WTC11 (cell line): ENCODE measurements around the gene IL17RA. TPM values are rescaled to one million over a fixed set of nuclear protein-coding genes. Genes with fewer than 3 reads are reported as not detected.
A peak's percentile ranks its signal among the peaks of the same experiment; 100 is the strongest.

Experiments used
- ATAC-seq: fragments of 200-7000 bp; cut with Tn5 transposase; 2 replicates; pipeline ENCODE4 v1.10.0; 2021; ENCODE audit warnings: mild to moderate bottlenecking, moderate library complexity
- CTCF ChIA-PET: fragments of 300-600 bp; sonication (Branson Sonifier 250); formaldehyde crosslinking; loops from one replicate; lab custom pipeline; 2021; ENCODE audit warnings: antibody characterized with exemption; lab: Charles Lee
- POLR2A ChIA-PET: fragments of 350-600 bp; sonication (Branson Sonifier 250); formaldehyde crosslinking; loops from one replicate; lab custom pipeline; 2021; ENCODE audit warnings: antibody characterized with exemption; lab: Charles Lee
- DNase-seq: peaks from one replicate; pipeline ENCODE4 v3.0.0; 2021; ENCODE audit warnings: low spot score
- H3K27ac Mint-ChIP-seq: 2 replicates; pipeline ENCODE4 v1.8.0; 2021; ENCODE audit warnings: mixed read lengths
- H3K27me3 Mint-ChIP-seq: 2 replicates; pipeline ENCODE4 v1.8.0; 2021; ENCODE audit warnings: low read depth, mild to moderate bottlenecking, moderate library complexity, mixed read lengths
- H3K36me3 Mint-ChIP-seq: 2 replicates; pipeline ENCODE4 v1.8.0; 2021; ENCODE audit warnings: mixed read lengths
- H3K4me1 Mint-ChIP-seq: 2 replicates; pipeline ENCODE4 v1.8.0; 2022; ENCODE audit warnings: mixed read lengths
- H3K4me3 Mint-ChIP-seq: 2 replicates; pipeline ENCODE4 v1.8.0; 2021; ENCODE audit warnings: mild to moderate bottlenecking, moderate library complexity, mixed read lengths
- H3K9me3 Mint-ChIP-seq: 2 replicates; pipeline ENCODE4 v1.8.0; 2021; ENCODE audit warnings: mixed read lengths
- CBFB ChIP-seq: sonication (generic); formaldehyde crosslinking; IDR thresholded peaks from 2 replicates; pipeline ENCODE4 v1.8.1; 2022; ENCODE audit warnings: mild to moderate bottlenecking, low read depth, missing genetic modification reagents
- CDX4 ChIP-seq: fragments of 250-450 bp; sonication (Bioruptor Pico); IDR thresholded peaks from 2 replicates; pipeline ENCODE4 v1.9.0; 2021; ENCODE audit warnings: moderate library complexity, mild to moderate bottlenecking, inconsistent platforms, borderline replicate concordance
- CTCF ChIP-seq: fragments of 200-600 bp; IDR thresholded peaks from 2 replicates; pipeline ENCODE4 v1.8.0; 2022; ENCODE audit warnings: antibody characterized with exemption
- EMX1 ChIP-seq: fragments of 250-450 bp; sonication (Bioruptor Pico); IDR thresholded peaks from 2 replicates; pipeline ENCODE4 v1.8.0; 2021; ENCODE audit warnings: mild to moderate bottlenecking
- ERG ChIP-seq: fragments of 250-450 bp; sonication (Bioruptor Pico); IDR thresholded peaks from 2 replicates; pipeline ENCODE4 v1.8.0; 2021; ENCODE audit warnings: mild to moderate bottlenecking
- ESRRA ChIP-seq: sonication (generic); formaldehyde crosslinking; IDR thresholded peaks from 2 replicates; pipeline ENCODE4 v1.8.1; 2022; ENCODE audit warnings: mild to moderate bottlenecking, missing genetic modification reagents, borderline replicate concordance
- FOXJ3 ChIP-seq: sonication (generic); formaldehyde crosslinking; IDR thresholded peaks from 2 replicates; pipeline ENCODE4 v1.9.0; 2021; ENCODE audit warnings: missing genetic modification reagents, mild to moderate bottlenecking, borderline replicate concordance
- FOXK1 ChIP-seq: sonication (generic); formaldehyde crosslinking; IDR thresholded peaks from 2 replicates; pipeline ENCODE4 v1.8.0; 2022; ENCODE audit warnings: mild to moderate bottlenecking, moderate library complexity, missing genetic modification reagents
- GRHL2 ChIP-seq: fragments of 250-450 bp; sonication (Bioruptor Pico); IDR thresholded peaks from 2 replicates; pipeline ENCODE4 v1.8.0; 2022; ENCODE audit warnings: mild to moderate bottlenecking, moderate library complexity; ENCODE audit not compliant: insufficient replicate concordance, severe bottlenecking
- IRF1 ChIP-seq: sonication (generic); formaldehyde crosslinking; IDR thresholded peaks from 2 replicates; pipeline ENCODE4 v1.8.0; 2023; ENCODE audit warnings: missing genetic modification reagents
- NFATC4 ChIP-seq: fragments of 250-450 bp; sonication (Bioruptor Pico); IDR thresholded peaks from 2 replicates; pipeline ENCODE4 v1.9.0; 2021; ENCODE audit warnings: mild to moderate bottlenecking
- NFE2L1 ChIP-seq: sonication (generic); formaldehyde crosslinking; IDR thresholded peaks from 2 replicates; pipeline ENCODE4 v1.8.1; 2023; ENCODE audit warnings: missing genetic modification reagents
- SMAD4 ChIP-seq: sonication (generic); formaldehyde crosslinking; IDR thresholded peaks from 2 replicates; pipeline ENCODE4 v1.8.0; 2022; ENCODE audit warnings: mild to moderate bottlenecking, missing genetic modification reagents
- SP1 ChIP-seq: sonication (generic); formaldehyde crosslinking; conservative IDR thresholded peaks from 2 replicates; pipeline ENCODE4 v1.8.1; 2022; ENCODE audit warnings: missing genetic modification reagents
- TCF7 ChIP-seq: sonication (generic); formaldehyde crosslinking; IDR thresholded peaks from 2 replicates; pipeline ENCODE4 v1.8.0; 2022; ENCODE audit warnings: mild to moderate bottlenecking, low read depth, missing genetic modification reagents, moderate library complexity
- ZNF121 ChIP-seq: sonication (generic); formaldehyde crosslinking; IDR thresholded peaks from 2 replicates; pipeline ENCODE4 v1.8.0; 2023; ENCODE audit warnings: missing genetic modification reagents
- ZNF281 ChIP-seq: sonication (generic); formaldehyde crosslinking; IDR thresholded peaks from 2 replicates; pipeline ENCODE4 v1.8.0; 2023; ENCODE audit warnings: mild to moderate bottlenecking, missing genetic modification reagents
- ZNF396 ChIP-seq: fragments of 250-450 bp; sonication (Bioruptor Pico); IDR thresholded peaks from 2 replicates; pipeline ENCODE4 v1.8.0; 2021; ENCODE audit warnings: mild to moderate bottlenecking, moderate library complexity, borderline replicate concordance
- ZNF416 ChIP-seq: fragments of 250-450 bp; sonication (Bioruptor Pico); IDR thresholded peaks from 2 replicates; pipeline ENCODE4 v1.9.0; 2021; ENCODE audit warnings: mild to moderate bottlenecking, inconsistent platforms
- ZNF671 ChIP-seq: fragments of 250-450 bp; sonication (Bioruptor Pico); IDR thresholded peaks from 2 replicates; pipeline ENCODE4 v1.8.0; 2021; ENCODE audit warnings: mild to moderate bottlenecking
- total RNA-seq: library from RNA; stranded (reverse); gene quantifications from 3 replicates; pipeline ENCODE4 v1.2.3, GENCODE V29; 2021
- TF ChIP-seq, protein P1 (sequence below): sonication (generic); formaldehyde crosslinking; conservative IDR thresholded peaks from 2 replicates; pipeline ENCODE4 v1.8.1; 2022; ENCODE audit warnings: mild to moderate bottlenecking, missing genetic modification reagents
- TF ChIP-seq, protein P2 (sequence below): sonication (generic); formaldehyde crosslinking; IDR thresholded peaks from 2 replicates; pipeline ENCODE4 v1.8.1; 2023; ENCODE audit warnings: mild to moderate bottlenecking, missing genetic modification reagents, moderate library complexity

The IL17RA gene
- total RNA-seq, 1 experiment from 2014 or later, result 7.9 TPM

DNA sequence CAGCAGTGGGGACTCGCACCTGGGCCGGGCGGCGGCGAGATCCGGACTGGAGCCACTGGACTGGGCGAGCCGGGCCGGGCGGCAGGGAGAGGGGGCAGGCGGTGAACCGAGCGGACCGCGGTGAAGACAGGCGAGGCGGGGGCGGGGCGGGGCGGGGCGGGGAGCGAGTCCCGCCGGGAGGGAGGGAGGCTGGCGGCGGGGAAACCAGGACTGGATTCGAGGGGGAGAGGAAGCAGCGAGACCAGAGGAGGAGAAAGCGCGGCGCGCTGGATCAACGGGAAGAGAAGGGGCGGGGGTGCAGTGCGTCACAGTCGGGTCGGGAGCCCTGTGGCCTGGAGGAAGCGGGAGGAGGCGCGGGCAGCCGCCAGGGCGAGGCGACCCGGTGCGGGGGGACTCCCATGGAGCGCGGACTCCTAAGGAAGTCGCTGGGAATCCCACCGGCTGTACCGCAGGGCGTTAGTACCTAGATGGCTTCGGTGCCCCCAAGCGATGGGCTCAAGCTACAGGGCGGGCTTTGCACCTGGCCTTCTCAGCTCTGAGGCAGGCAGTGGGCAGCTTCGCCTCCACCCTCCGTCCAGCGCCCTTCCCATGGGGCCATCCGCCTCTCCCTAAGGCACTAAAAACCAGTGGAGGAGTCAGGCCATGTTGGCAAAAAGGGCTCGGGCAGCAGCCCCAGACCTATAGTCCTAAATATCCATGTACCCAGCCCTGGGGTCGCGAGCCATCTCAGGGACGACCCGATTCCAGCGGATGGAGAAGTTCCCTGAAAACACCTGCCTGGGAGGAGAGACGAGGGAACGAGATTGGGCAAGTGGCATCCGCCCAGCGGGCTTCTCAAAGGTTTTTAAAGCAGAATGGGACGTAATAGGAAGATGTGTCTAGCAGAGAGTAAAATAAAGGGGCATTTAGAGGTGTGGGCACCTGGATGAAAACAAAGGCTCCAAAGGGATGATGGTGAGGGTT, 36.7 kb downstream of the IL17RA start, which contains the start of gene TMEM121B (continued):
- TF ChIP-seq ZNF281 (CRISPR knock-in tag) (no peak), ERG (CRISPR knock-in tag) (no peak), FOXJ3 (CRISPR knock-in tag) (no peak), SP1 (CRISPR knock-in tag) (peak; percentile 61; the same call in 1 of the 2 replicates), NFE2L1 (CRISPR knock-in tag) (no peak), FOXK1 (CRISPR knock-in tag) (peak; percentile 58; the same call in 1 of the 2 replicates), SMAD4 (CRISPR knock-in tag) (no peak), ZNF671 (CRISPR knock-in tag) (no peak), ZNF416 (CRISPR knock-in tag) (no peak), ZNF121 (CRISPR knock-in tag) (no peak)

DNA sequence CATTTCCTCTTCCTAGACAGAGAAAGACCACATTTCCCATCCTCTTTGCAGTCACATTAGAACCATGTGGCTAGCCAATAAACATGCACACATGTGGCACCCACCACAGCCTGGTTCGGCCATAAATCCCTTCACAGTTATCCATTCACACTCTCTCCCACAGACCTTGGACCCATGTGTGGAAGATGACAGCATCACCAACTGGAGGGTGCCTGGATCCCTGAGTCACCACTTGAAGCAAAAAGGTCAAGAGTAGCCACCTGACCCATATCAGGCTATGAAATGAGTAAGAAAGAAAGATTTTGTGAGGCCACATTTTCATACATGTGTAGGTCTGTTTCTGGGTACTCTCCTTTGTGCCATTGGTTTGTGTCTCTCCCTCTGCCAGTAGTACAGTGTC, 45.4 kb downstream of the IL17RA start:
- no peaks in the 10 kb centered on the region for H3K27me3 Mint-ChIP-seq
- H3K27ac Mint-ChIP-seq, result 0 out of 2 replicates have a peak overlapping the region, but pooled peaks have one; percentile 3
- ChIA-PET POLR2A (no interaction called here), CTCF (no interaction called here)
- no peak for DNase-seq
- H3K9me3 Mint-ChIP-seq, result no peaks in the 10 kb centered on the region
- H3K36me3 Mint-ChIP-seq, result no peaks in the 10 kb centered on the region; the same call in 1 of the 2 replicates
- no peak overlapping the region for H3K4me3 Mint-ChIP-seq
- no peak for TF ChIP-seq CBFB (CRISPR knock-in tag)
- no peak for TF ChIP-seq SP1 (CRISPR knock-in tag)
- TF ChIP-seq EMX1, result no peak
- ATAC-seq, result no peak
- peaks cover 11% of the 10 kb centered on the region for H3K4me1 Mint-ChIP-seq

- POLR2A ChIA-PET, result interaction anchor here (0.6 kb wide), 1 partner anchor 13 kb away, joined by 3 read pairs; no protein-coding TSS in a partner anchor
- H3K4me1 Mint-ChIP-seq, result peaks cover 13% of the 10 kb centered on the region
- H3K4me3 Mint-ChIP-seq, result no peak overlapping the region
- no peak overlapping the region for H3K27ac Mint-ChIP-seq
- no peaks in the 10 kb centered on the region; the same call in 1 of the 2 replicates for H3K36me3 Mint-ChIP-seq
- no peak for TF ChIP-seq NFATC4 (CRISPR knock-in tag)
- TF ChIP-seq, protein P1, sequence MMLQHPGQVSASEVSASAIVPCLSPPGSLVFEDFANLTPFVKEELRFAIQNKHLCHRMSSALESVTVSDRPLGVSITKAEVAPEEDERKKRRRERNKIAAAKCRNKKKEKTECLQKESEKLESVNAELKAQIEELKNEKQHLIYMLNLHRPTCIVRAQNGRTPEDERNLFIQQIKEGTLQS, result no peak
- no peak for TF ChIP-seq TCF7 (CRISPR knock-in tag)
- no peak for TF ChIP-seq FOXJ3 (CRISPR knock-in tag)
- TF ChIP-seq, protein P2, sequence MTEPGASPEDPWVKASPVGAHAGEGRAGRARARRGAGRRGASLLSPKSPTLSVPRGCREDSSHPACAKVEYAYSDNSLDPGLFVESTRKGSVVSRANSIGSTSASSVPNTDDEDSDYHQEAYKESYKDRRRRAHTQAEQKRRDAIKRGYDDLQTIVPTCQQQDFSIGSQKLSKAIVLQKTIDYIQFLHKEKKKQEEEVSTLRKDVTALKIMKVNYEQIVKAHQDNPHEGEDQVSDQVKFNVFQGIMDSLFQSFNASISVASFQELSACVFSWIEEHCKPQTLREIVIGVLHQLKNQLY (CRISPR knock-in tag), result no peak
- TF ChIP-seq CDX4 (CRISPR knock-in tag), result no peak
- no peak for TF ChIP-seq SP1 (CRISPR knock-in tag)
- TF ChIP-seq IRF1 (CRISPR knock-in tag), result no peak
- TF ChIP-seq CTCF, result no peak
- no peak for TF ChIP-seq ZNF396
- TF ChIP-seq ESRRA (CRISPR knock-in tag), result no peak
- no peak for TF ChIP-seq GRHL2 (CRISPR knock-in tag)
- CTCF ChIA-PET, result interaction anchor here (0.7 to 2.1 kb wide), 16 partner anchors 12 to 655 kb away, joined by 3 to 21 read pairs (median 4); no protein-coding TSS in a partner anchor
- peak; percentile 66 for DNase-seq
- H3K9me3 Mint-ChIP-seq, result no peaks in the 10 kb centered on the region
- peak; percentile 88 for ATAC-seq
- no peaks in the 10 kb centered on the region for H3K27me3 Mint-ChIP-seq
These were observed 46.9 kb downstream of the IL17RA start for GRCh38 chr22:17131686-17132085.
